ENCODE measurements around the gene KIF1B. TPM values are rescaled to one million over a fixed set of nuclear protein-coding genes. Genes with fewer than 3 reads are reported as not detected.

The KIF1B gene
- total and polyA plus RNA-seq, 11 donors, result 25.0 to 137 (median 78.4) TPM

DNA sequence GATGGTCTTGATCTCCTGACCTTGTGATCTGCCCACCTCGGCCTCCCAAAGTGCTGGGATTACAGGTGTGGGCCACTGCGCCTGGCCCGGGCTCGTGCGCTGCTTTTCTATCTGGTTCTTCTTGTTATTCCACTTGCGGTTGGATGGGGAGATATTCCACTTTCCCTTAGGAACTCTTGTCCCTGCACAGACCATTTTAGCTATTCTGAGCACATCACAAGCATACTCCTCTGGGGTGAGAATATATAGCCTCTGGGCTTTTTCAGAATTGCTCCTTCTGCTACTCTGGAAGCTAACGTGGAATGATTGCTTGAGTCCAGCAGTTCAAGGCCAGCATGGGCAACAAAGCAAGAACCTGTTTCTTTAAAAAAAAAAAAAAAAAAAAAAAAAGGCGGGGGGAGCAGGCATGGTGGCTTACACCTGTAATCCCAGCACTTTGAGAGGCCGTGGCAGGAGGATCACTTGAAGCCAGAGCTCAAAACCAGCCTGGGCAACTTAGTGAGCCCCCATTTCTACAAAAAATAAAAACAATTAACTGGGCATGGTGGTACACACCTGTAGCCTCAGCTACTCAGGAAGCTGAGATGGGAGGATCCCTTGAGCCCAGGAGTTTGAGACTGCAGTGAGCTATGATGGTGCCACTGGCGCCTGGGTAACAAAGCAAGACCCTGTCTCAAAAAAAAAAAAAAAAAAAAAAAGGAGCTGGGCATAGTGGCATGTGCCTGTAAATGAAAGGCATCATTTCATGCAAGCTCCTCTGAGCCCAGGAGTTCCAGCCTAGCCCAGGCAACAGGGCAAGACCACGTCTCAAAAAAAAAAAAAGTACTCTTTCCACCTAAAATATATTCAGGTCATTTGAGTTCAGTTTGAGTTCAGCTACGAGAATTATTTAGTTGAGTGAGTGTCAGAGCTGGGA, 176.6 kb downstream of the KIF1B start:
- 81 to 92% (median 86%) methylated on average over 12 of the region's 12 CpGs for WGBS, 4 donors
- DNase-seq (no peak), ATAC-seq (no peak)
- Histone ChIP-seq H3K27ac (peak overlapping the region in 11 of 12 donors; percentile 10 to 89 (median 46)), H3K4me3 (peak overlapping the region in 3 of 12 donors; percentile 2 to 39 (median 20)), H3K4me1 (peaks cover 0 to 39% (median 12%) of the 10 kb centered on the region in 12 donors), H3K36me3 (peaks cover 0 to 2% (median 0%) of the 10 kb centered on the region in 9 donors), H3K9me3 (no peaks in the 10 kb centered on the region), H3K27me3 (no peaks in the 10 kb centered on the region)
- intact Hi-C loops (cut with DNase I), result no loop called here
- no peak for TF ChIP-seq POLR2A (IDR thresholded peaks at IDR 0.05)
- TF ChIP-seq, protein P1, sequence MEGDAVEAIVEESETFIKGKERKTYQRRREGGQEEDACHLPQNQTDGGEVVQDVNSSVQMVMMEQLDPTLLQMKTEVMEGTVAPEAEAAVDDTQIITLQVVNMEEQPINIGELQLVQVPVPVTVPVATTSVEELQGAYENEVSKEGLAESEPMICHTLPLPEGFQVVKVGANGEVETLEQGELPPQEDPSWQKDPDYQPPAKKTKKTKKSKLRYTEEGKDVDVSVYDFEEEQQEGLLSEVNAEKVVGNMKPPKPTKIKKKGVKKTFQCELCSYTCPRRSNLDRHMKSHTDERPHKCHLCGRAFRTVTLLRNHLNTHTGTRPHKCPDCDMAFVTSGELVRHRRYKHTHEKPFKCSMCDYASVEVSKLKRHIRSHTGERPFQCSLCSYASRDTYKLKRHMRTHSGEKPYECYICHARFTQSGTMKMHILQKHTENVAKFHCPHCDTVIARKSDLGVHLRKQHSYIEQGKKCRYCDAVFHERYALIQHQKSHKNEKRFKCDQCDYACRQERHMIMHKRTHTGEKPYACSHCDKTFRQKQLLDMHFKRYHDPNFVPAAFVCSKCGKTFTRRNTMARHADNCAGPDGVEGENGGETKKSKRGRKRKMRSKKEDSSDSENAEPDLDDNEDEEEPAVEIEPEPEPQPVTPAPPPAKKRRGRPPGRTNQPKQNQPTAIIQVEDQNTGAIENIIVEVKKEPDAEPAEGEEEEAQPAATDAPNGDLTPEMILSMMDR (IDR thresholded peaks at IDR 0.05), result no peak

DNA sequence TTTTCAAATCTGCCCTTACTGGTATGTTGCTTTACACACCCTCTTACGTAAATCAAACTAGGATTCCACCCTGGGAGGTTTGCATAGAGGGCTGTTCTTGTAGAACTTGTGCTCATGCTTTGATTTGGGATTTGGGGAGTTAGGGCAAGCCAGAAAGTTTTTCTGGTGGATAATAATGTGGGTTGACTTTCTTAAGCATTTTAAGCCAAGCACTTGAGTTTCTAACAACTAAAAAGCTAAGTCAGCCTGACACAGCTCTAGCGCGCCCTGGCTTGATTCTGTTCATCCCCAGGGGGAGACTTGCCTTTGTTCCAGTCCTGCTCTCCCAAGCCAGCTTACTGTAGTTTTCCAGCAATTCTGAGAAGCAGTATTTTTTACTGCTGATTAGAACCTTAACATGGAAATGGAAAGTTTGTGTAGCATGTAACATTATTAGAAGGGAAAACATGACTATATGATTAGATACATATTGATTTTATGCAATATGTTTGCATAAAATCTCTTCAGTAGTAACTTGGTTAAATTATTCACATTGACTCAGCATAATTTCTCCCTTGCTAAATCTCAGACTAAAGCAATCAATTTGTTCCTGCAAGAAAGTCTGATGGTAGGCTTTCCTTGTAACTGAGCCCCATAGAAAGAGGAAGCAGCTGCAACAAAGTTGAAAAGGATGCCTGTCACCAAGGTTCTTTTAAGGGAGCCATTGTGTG, 177.5 kb downstream of the KIF1B start:
- Histone ChIP-seq H3K27me3 (no peaks in the 10 kb centered on the region), H3K27ac (peak overlapping the region in 11 of 12 donors; percentile 10 to 89 (median 46)), H3K36me3 (no peaks in the 10 kb centered on the region), H3K4me1 (peaks cover 0 to 39% (median 12%) of the 10 kb centered on the region in 12 donors), H3K4me3 (peak overlapping the region in 6 of 12 donors; percentile 2 to 39 (median 19)), H3K9me3 (no peaks in the 10 kb centered on the region)
- intact Hi-C loops (cut with DNase I), result no loop called here
- peak; percentile 64 to 79 (median 74) for ATAC-seq
- TF ChIP-seq, protein P1 (IDR thresholded peaks at IDR 0.05), result peak in 2 of 12 donors; percentile 17 to 21
- TF ChIP-seq POLR2A (IDR thresholded peaks at IDR 0.05), result no peak
- peak; percentile 36 to 68 (median 44) for DNase-seq
- 46 to 56% (median 47%) methylated on average over 3 of the region's 3 CpGs for WGBS, 4 donors

DNA sequence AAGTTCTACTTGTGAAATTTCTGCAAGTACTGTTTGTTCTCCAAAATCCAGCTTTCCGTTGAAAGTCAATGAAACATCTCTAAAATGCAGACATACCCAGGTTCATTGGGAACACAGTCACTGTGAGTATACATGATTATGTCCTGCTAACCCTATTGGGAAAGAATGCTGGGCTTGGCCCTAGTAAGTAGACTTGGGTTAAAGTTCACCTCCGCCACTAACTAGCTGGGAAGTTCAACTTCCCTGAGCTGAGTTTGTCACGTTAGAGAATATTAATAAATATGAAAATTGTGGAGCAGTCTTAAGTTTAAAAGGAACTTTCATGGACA, 178.0 kb downstream of the KIF1B start:
- Histone ChIP-seq H3K4me3 (peak overlapping the region in 2 of 12 donors; percentile 18 to 20), H3K27me3 (no peaks in the 10 kb centered on the region), H3K36me3 (no peaks in the 10 kb centered on the region), H3K27ac (peak overlapping the region in 7 of 12 donors; percentile 18 to 89 (median 50)), H3K9me3 (no peaks in the 10 kb centered on the region), H3K4me1 (peaks cover 0 to 39% (median 12%) of the 10 kb centered on the region in 12 donors)
- TF ChIP-seq POLR2A (IDR thresholded peaks at IDR 0.05), result no peak
- peak in 3 of 4 donors; percentile 4 to 41 (median 34) for ATAC-seq
- WGBS, 4 donors, result 71 to 77% (median 77%) methylated on average over 3 of the region's 3 CpGs
- intact Hi-C loops (cut with DNase I), result no loop called here
- no peak for DNase-seq

DNA sequence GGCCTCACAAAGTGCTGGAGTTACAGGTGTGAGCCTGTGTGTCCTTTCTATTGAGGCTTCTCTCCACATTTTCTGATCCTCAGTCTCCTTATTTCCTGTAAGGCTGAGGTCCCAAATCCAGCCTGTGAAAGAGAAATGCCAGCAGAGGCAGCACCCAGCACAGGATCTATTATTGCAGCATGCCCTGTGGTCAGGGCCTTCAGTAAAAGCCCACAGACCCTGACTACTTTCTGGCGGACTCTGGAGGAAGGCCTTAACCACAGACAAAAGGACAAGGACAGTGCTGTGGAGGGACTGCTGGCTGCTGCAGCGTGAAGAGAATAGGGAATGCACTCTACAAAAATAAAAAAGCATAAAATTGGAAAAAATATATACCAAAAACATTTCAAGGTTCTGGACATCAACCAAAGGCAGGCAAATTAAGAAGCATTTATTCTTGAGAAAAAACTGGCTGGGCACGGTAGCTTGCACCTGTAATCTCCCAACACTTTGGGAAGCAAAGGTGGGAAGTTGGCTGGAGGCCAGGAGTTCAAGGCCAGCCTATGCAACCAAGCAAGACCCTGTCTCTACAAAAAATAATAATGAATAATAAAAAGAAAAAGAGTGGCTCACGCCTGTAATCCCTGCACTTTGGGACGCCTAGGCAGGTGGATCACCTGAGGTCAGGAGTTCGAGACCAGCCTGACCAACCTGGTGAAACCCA, 179.1 kb downstream of the KIF1B start:
- Histone ChIP-seq H3K27me3 (no peaks in the 10 kb centered on the region), H3K36me3 (no peaks in the 10 kb centered on the region), H3K4me3 (no peak overlapping the region), H3K4me1 (peaks cover 0 to 39% (median 12%) of the 10 kb centered on the region in 12 donors), H3K9me3 (peaks cover 0 to 7% (median 3%) of the 10 kb centered on the region in 12 donors), H3K27ac (peak overlapping the region in 1 of 12 donors; percentile 89)
- intact Hi-C loops (cut with DNase I), result no loop called here
- no peak for ATAC-seq
- WGBS, 4 donors, result 95 to 97% (median 96%) methylated on average over 6 of the region's 6 CpGs
- no peak for DNase-seq
- TF ChIP-seq, protein P1 (IDR thresholded peaks at IDR 0.05), result no peak
- TF ChIP-seq POLR2A (IDR thresholded peaks at IDR 0.05), result no peak
